GM12878 (cell line): ENCODE results near the gene RDH12. TPM values are rescaled to one million over a fixed set of nuclear protein-coding genes. Genes with fewer than 3 reads are reported as not detected.

ENCODE experiments used
- ATAC-seq: fragments of 200-7000 bp; cut with Tn5 transposase; 3 replicates; pipeline ENCODE4 v1.9.1; 2020; ENCODE audit warnings: mild to moderate bottlenecking, moderate library complexity
- BruUV-seq: library from RNA; stranded (reverse); fragments of 400-500 nt; replicated peaks from 2 replicates; lab custom pipeline; 2021; lab: Mats Ljungman, UMichigan
- CTCF ChIA-PET: fragments of 300-600 bp; sonication (Branson Sonifier 250); formaldehyde crosslinking; extraction: SDS; loops from one replicate; lab custom pipeline; 2021; ENCODE audit warnings: inconsistent platforms; lab: Yijun Ruan, JAX
- POLR2A ChIA-PET: fragments of 350-600 bp; formaldehyde crosslinking; extraction: SDS; loops from one replicate; lab custom pipeline; 2021; ENCODE audit warnings: inconsistent platforms; lab: Charles Lee
- RAD21 ChIA-PET: fragments of 300-600 bp; sonication (Branson Sonifier 250); formaldehyde crosslinking; loops from one replicate; lab custom pipeline; 2023; ENCODE audit warnings: antibody characterized with exemption; ENCODE audit not compliant: unreplicated experiment; lab: Charles Lee
- SMC1A ChIA-PET: fragments of 300-600 bp; sonication (Branson Sonifier 250); formaldehyde crosslinking; loops from one replicate; lab custom pipeline; 2023; ENCODE audit not compliant: unreplicated experiment, uncharacterized antibody; lab: Charles Lee
- DNase-seq: peaks from one replicate; pipeline ENCODE4 v3.0.0-alpha.2; 2011; ENCODE audit warnings: low read depth, low spot score
- FAIRE-seq: peaks from 3 replicates; lab custom pipeline; 2011; peaks lifted over from hg19 to GRCh38; lab: Jason Lieb, UNC
- H2AFZ ChIP-seq: 2 replicates; pipeline ENCODE4 v1.6.0; 2011; ENCODE audit warnings: low read depth, low read length, control low read depth; ENCODE audit not compliant: control insufficient read depth
- H3K27ac ChIP-seq: 2 replicates; pipeline ENCODE4 v1.5.1; 2011; ENCODE audit warnings: control low read depth; ENCODE audit not compliant: control insufficient read depth, insufficient read depth
- H3K27me3 ChIP-seq, 2 experiments: replicated peaks in 1 of 2; 2 replicates each; pipeline versions ENCODE4 v1.6.0 to v1.6.1; 2011; ENCODE audit warnings: low read length in 1 of 2; ENCODE audit not compliant: control insufficient read depth in 2 of 2, insufficient read depth in 2 of 2
- H3K36me3 ChIP-seq, 2 experiments: 2 replicates each; pipeline ENCODE4 v1.5.1; 2011; ENCODE audit warnings: low read length in 1 of 2; ENCODE audit not compliant: control insufficient read depth in 2 of 2, insufficient read depth in 2 of 2
- H3K4me1 ChIP-seq: 2 replicates; pipeline ENCODE4 v1.6.1; 2011; ENCODE audit warnings: mild to moderate bottlenecking, low read length, moderate library complexity, mixed read lengths; ENCODE audit not compliant: control insufficient read depth, insufficient read depth
- H3K4me2 ChIP-seq: 2 replicates; pipeline ENCODE4 v1.6.0; 2011; ENCODE audit warnings: control low read depth; ENCODE audit not compliant: control insufficient read depth, insufficient read depth
- H3K4me3 ChIP-seq: fragments of 200-600 bp; sonication (generic); 2 replicates; pipeline ENCODE4 v1.5.1; 2016
- H3K79me2 ChIP-seq: 2 replicates; pipeline ENCODE4 v1.6.0; 2011; ENCODE audit warnings: low read length; ENCODE audit not compliant: control insufficient read depth, insufficient read depth
- H3K9ac ChIP-seq: 2 replicates; pipeline ENCODE4 v1.8.0; 2011; ENCODE audit warnings: low read length, control low read depth, mixed read lengths; ENCODE audit not compliant: control insufficient read depth, insufficient read depth
- H3K9me3 ChIP-seq: replicated peaks from 3 replicates; pipeline ENCODE4 v1.5.1; 2011; ENCODE audit warnings: mild to moderate bottlenecking, low read length; ENCODE audit not compliant: control insufficient read depth, insufficient read depth
- H4K20me1 ChIP-seq: 2 replicates; pipeline ENCODE4 v1.6.0; 2011; ENCODE audit not compliant: control insufficient read depth, insufficient read depth
- CBFB ChIP-seq: IDR thresholded peaks from 2 replicates; pipeline ENCODE4 v1.6.1; 2016; ENCODE audit warnings: antibody characterized with exemption, low read depth
- FOS ChIP-seq: IDR thresholded peaks from 3 replicates; pipeline ENCODE4 v1.6.1; 2011; ENCODE audit warnings: borderline replicate concordance; ENCODE audit not compliant: insufficient read length; ENCODE audit errors: extremely low read depth
- FOXM1 ChIP-seq: IDR thresholded peaks from 2 replicates; pipeline ENCODE4 v1.6.1; 2012; ENCODE audit warnings: low read depth, mild to moderate bottlenecking, inconsistent platforms, low read length, moderate library complexity
- HDAC6 ChIP-seq: fragments of 200-600 bp; sonication (generic); IDR thresholded peaks from one replicate; pipeline ENCODE4 v1.8.0; 2017; ENCODE audit warnings: antibody characterized with exemption; ENCODE audit not compliant: unreplicated experiment
- MEF2B ChIP-seq: fragments of 450-650 bp; IDR thresholded peaks from 2 replicates; pipeline ENCODE4 v1.6.1; 2018; ENCODE audit warnings: mild to moderate bottlenecking, moderate library complexity; ENCODE audit not compliant: partially characterized antibody, poor library complexity, severe bottlenecking
- MXI1 ChIP-seq: fragments of 150-350 bp; IDR thresholded peaks from 2 replicates; pipeline ENCODE4 v1.6.1; 2011; ENCODE audit warnings: low read depth, mild to moderate bottlenecking, inconsistent platforms, low read length, improper control_type of control experiment
- NFYB ChIP-seq: IDR thresholded peaks from 2 replicates; pipeline ENCODE4 v1.6.1; 2011; ENCODE audit warnings: low read depth, mild to moderate bottlenecking, low read length, improper control_type of control experiment, moderate library complexity; ENCODE audit not compliant: insufficient read depth
- PAX5 ChIP-seq: IDR thresholded peaks from 2 replicates; pipeline ENCODE4 v1.6.1; 2011; ENCODE audit warnings: low read depth, low read length, borderline replicate concordance
- POLR2AphosphoS5 ChIP-seq: IDR thresholded peaks from 2 replicates; pipeline ENCODE4 v1.6.1; 2011; ENCODE audit warnings: mild to moderate bottlenecking, low read length, inconsistent platforms
- SPI1 ChIP-seq: IDR thresholded peaks from 2 replicates; pipeline ENCODE4 v1.6.1; 2011; ENCODE audit warnings: low read depth, mild to moderate bottlenecking, low read length, moderate library complexity, borderline replicate concordance; ENCODE audit not compliant: insufficient read depth
- TCF7 ChIP-seq: IDR thresholded peaks from 2 replicates; pipeline ENCODE4 v1.6.1; 2014; ENCODE audit warnings: antibody characterized with exemption, borderline replicate concordance
- ZNF207 ChIP-seq: fragments of 450-650 bp; IDR thresholded peaks from 2 replicates; pipeline ENCODE4 v1.6.1; 2014; ENCODE audit warnings: antibody characterized with exemption, mild to moderate bottlenecking, borderline replicate concordance
- WGBS: methylation state at CpG from one replicate; pipeline ENCODE4 v1.1.6; 2016; ENCODE audit warnings: low lambda C conversion rate; ENCODE audit not compliant: insufficient replicate concordance, insufficient coverage; ENCODE audit errors: missing lambda C conversion rate; 5-methylcytosine and 5-hydroxymethylcytosine counted together
- in situ Hi-C: fragments of 300-500 bp; cut with MboI; formaldehyde crosslinking; loops from 9 replicates; pipeline ENCODE4 v1.14.3; 2018; ENCODE audit warnings: mixed read lengths
- intact Hi-C: fragments of 100-400 bp; cut with micrococcal nuclease; formaldehyde crosslinking; loops from one replicate; pipeline ENCODE4 v1.14.2; 2022; ENCODE audit not compliant: unreplicated experiment
- polyA plus RNA-seq, 11 experiments: library from polyadenylated mRNA; depleted of rRNA in 4 of 11; unstranded in 6 of 11; stranded (reverse) in 5 of 11; fragments of >200 nt; fragmentation: Nextera tagmentation in 4 of 11; fragmentation: Illumina TruSeq in 1 of 11; extraction: Ambion mirVana in 4 of 11; extraction: Trizol in 1 of 11; gene quantifications; 1 replicate in 1 of 11; 2 replicates in 10 of 11; pipeline versions ENCODE4 v1.2.1 to v1.2.3, GENCODE V29; 2011 to 2016; ENCODE audit warnings: inconsistent platforms in 2 of 11, missing spikeins in 2 of 11, low read depth in 1 of 11
- total RNA-seq, 4 experiments: library from RNA; depleted of rRNA in 3 of 4; stranded (reverse); fragments of >200 nt in 3 of 4; fragmentation: Illumina TruSeq in 1 of 4; extraction: Trizol in 1 of 4; gene quantifications; 2 replicates each; pipeline versions ENCODE4 v1.2.1 to v1.2.3, GENCODE V29; 2013 to 2021
- TF ChIP-seq, protein P1 (sequence below): fragments of 450-650 bp; IDR thresholded peaks from 2 replicates; pipeline ENCODE4 v1.6.1; 2016; ENCODE audit warnings: mild to moderate bottlenecking
- TF ChIP-seq, protein P2 (sequence below): fragments of 450-650 bp; formaldehyde crosslinking; IDR thresholded peaks from 2 replicates; pipeline ENCODE4 v1.4.0; 2020; ENCODE audit warnings: mild to moderate bottlenecking, moderate library complexity
- TF ChIP-seq, protein P3 (sequence below): fragments of 450-650 bp; IDR thresholded peaks from 2 replicates; pipeline ENCODE4 v1.6.1; 2018; ENCODE audit warnings: mild to moderate bottlenecking, low read depth, moderate library complexity; ENCODE audit not compliant: partially characterized antibody

The RDH12 gene
- total and polyA plus RNA-seq, 10 of the 15 experiments (the other 5 are each of a cell fraction or from before 2014, with no cell fraction given) = not detected

DNA sequence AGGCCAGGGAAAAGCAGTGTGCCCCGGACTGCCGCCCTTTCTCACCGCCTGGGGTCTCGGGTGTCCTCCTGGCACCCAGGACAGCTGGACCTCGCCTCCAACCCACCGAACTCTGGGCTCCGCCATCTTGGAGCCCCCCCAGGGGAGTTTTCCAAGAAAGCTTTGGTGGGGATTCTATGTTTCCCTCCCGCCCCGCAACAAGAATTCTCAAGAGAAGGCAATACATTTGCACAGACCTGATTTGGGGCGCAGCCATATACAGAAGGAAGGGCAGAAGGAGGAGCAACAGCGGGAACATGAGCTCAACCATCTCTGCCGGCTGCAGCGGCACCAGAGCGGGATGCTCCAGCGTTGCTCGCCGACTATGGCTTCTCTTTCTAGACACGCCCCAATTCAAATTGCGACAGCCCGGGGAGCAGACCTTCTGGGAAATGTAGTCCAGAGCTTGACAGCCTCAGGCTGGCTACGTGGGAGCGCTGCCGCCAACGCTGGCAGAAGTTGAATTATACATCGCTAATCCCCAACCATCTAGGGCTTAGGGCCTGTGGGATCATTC lies 6.2 kb upstream of the RDH12 start, which contains the start of gene RDH11:
Gene RDH11, minus strand, starts transcription at position 371 of the 556 bp plus-strand sequence. Its CDS starts 61 bp downstream, at position 310.
- peak; percentile 50 for DNase-seq
- in situ Hi-C loops = no loop called here
- Histone ChIP-seq H3K4me2 (peak within 1 kb of the TSS; percentile 63), H3K9me3 (no peaks in the 10 kb centered on the region), H4K20me1 (no peaks in the 10 kb centered on the region), H2AFZ (peak within 1 kb of the TSS; percentile 88), H3K4me3 (peak within 1 kb of the TSS; percentile 97), H3K79me2 (peaks cover 22% of the 10 kb centered on the region), H3K9ac (peak within 1 kb of the TSS; percentile 85), H3K36me3 (peaks cover 2 to 11% of the 10 kb centered on the region in 2 experiments), H3K27ac (peak within 1 kb of the TSS; percentile 88), H3K27me3 (no peaks in the 10 kb centered on the region), H3K4me1 (no peaks in the 10 kb centered on the region)
- ChIA-PET SMC1A (interaction anchor here (0.9 to 5.0 kb wide), 11 partner anchors 8 to 336 kb away, joined by 3 to 26 read pairs (median 7); partner anchors contain the start of genes ATP6V1D, EIF2S1, PIGH and VTI1B), RAD21 (interaction anchor here (0.9 to 5.3 kb wide), 5 partner anchors 9 to 77 kb away, joined by 3 to 56 read pairs (median 19); no protein-coding TSS in a partner anchor), POLR2A (interaction anchor here (0.5 to 7.9 kb wide), 13 partner anchors 8 to 1700 kb away, joined by 3 to 71 read pairs (median 5); partner anchors contain the start of genes PIGH, TMEM229B and VTI1B), CTCF (interaction anchor here (0.6 to 6.3 kb wide), 15 partner anchors 8 to 1093 kb away, joined by 4 to 72 read pairs (median 6); partner anchors contain the start of genes ARG2, ATP6V1D, PIGH and RDH12)
- FAIRE-seq = peak; percentile 89
- intact Hi-C loops = loop anchor here (2.0 kb wide), 1 partner anchor 15 kb away; no protein-coding TSS in a partner anchor
- BruUV-seq = no TSS peak
- peak; percentile 96 for ATAC-seq
- WGBS = under 1% methylated on average over 24 of the region's 25 CpGs
- TF ChIP-seq FOS (no peak), FOXM1 (no peak), MEF2B (peak; percentile 26), TCF7 (no peak), NFYB (no peak), CBFB (no peak), POLR2AphosphoS5 (peak; percentile 89), PAX5 (no peak), SPI1 (no peak), ZNF207 (no peak), HDAC6 (no peak), MXI1 (peak; percentile 58; the same call in 1 of the 2 replicates)
- TF ChIP-seq, protein P1, sequence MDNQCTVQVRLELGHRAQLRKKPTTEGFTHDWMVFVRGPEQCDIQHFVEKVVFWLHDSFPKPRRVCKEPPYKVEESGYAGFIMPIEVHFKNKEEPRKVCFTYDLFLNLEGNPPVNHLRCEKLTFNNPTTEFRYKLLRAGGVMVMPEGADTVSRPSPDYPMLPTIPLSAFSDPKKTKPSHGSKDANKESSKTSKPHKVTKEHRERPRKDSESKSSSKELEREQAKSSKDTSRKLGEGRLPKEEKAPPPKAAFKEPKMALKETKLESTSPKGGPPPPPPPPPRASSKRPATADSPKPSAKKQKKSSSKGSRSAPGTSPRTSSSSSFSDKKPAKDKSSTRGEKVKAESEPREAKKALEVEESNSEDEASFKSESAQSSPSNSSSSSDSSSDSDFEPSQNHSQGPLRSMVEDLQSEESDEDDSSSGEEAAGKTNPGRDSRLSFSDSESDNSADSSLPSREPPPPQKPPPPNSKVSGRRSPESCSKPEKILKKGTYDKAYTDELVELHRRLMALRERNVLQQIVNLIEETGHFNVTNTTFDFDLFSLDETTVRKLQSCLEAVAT = no peak
- TF ChIP-seq, protein P2, sequence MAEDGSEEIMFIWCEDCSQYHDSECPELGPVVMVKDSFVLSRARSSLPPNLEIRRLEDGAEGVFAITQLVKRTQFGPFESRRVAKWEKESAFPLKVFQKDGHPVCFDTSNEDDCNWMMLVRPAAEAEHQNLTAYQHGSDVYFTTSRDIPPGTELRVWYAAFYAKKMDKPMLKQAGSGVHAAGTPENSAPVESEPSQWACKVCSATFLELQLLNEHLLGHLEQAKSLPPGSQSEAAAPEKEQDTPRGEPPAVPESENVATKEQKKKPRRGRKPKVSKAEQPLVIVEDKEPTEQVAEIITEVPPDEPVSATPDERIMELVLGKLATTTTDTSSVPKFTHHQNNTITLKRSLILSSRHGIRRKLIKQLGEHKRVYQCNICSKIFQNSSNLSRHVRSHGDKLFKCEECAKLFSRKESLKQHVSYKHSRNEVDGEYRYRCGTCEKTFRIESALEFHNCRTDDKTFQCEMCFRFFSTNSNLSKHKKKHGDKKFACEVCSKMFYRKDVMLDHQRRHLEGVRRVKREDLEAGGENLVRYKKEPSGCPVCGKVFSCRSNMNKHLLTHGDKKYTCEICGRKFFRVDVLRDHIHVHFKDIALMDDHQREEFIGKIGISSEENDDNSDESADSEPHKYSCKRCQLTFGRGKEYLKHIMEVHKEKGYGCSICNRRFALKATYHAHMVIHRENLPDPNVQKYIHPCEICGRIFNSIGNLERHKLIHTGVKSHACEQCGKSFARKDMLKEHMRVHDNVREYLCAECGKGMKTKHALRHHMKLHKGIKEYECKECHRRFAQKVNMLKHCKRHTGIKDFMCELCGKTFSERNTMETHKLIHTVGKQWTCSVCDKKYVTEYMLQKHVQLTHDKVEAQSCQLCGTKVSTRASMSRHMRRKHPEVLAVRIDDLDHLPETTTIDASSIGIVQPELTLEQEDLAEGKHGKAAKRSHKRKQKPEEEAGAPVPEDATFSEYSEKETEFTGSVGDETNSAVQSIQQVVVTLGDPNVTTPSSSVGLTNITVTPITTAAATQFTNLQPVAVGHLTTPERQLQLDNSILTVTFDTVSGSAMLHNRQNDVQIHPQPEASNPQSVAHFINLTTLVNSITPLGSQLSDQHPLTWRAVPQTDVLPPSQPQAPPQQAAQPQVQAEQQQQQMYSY = no peak
- TF ChIP-seq, protein P3, sequence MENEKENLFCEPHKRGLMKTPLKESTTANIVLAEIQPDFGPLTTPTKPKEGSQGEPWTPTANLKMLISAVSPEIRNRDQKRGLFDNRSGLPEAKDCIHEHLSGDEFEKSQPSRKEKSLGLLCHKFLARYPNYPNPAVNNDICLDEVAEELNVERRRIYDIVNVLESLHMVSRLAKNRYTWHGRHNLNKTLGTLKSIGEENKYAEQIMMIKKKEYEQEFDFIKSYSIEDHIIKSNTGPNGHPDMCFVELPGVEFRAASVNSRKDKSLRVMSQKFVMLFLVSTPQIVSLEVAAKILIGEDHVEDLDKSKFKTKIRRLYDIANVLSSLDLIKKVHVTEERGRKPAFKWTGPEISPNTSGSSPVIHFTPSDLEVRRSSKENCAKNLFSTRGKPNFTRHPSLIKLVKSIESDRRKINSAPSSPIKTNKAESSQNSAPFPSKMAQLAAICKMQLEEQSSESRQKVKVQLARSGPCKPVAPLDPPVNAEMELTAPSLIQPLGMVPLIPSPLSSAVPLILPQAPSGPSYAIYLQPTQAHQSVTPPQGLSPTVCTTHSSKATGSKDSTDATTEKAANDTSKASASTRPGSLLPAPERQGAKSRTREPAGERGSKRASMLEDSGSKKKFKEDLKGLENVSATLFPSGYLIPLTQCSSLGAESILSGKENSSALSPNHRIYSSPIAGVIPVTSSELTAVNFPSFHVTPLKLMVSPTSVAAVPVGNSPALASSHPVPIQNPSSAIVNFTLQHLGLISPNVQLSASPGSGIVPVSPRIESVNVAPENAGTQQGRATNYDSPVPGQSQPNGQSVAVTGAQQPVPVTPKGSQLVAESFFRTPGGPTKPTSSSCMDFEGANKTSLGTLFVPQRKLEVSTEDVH = no peak
